Uterus (tissue), 2 donors: Measurements from ENCODE around the gene CD300E.

Experiments used
- POLR2A ChIP-seq, 2 donors: fragments of 450-650 bp; IDR thresholded peaks; one replicate each; pipeline ENCODE4 v1.6.1; 2016; ENCODE audit warnings: antibody characterized with exemption in 2 of 2, mild to moderate bottlenecking in 1 of 2, moderate library complexity in 1 of 2
- TF ChIP-seq, protein P1 (sequence below), 4 experiments: fragments of 200-600 bp in 2 of 4; fragments of 450-650 bp in 2 of 4; sonication (generic) in 2 of 4; IDR thresholded peaks; one replicate each; pipeline ENCODE4 v1.5.1; 2016 to 2019; ENCODE audit warnings: antibody characterized with exemption in 4 of 4, mild to moderate bottlenecking in 2 of 4, moderate library complexity in 1 of 4

DNA sequence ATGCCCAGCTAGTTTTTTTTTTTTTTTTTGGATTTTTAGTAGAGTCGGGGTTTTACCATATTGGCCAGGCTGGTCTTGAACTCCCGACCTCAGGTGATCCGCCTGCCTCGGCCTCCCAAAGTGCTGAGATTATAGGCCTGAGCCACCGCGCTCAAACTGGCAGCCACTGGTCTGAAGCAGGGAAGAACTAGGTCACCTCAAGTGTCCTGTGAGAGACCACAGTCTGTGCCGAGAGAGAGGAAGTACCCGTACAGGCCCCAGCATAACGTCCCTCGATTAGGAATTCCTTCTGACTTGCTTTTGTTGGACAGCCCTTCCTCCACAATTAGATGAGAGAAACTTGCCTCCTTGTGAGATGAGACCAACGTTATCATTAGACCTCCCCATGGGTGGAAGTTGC is 13.7 kb upstream of the CD300E start:
- no peak for TF ChIP-seq POLR2A (IDR thresholded peaks at IDR 0.05)
- TF ChIP-seq, protein P1, sequence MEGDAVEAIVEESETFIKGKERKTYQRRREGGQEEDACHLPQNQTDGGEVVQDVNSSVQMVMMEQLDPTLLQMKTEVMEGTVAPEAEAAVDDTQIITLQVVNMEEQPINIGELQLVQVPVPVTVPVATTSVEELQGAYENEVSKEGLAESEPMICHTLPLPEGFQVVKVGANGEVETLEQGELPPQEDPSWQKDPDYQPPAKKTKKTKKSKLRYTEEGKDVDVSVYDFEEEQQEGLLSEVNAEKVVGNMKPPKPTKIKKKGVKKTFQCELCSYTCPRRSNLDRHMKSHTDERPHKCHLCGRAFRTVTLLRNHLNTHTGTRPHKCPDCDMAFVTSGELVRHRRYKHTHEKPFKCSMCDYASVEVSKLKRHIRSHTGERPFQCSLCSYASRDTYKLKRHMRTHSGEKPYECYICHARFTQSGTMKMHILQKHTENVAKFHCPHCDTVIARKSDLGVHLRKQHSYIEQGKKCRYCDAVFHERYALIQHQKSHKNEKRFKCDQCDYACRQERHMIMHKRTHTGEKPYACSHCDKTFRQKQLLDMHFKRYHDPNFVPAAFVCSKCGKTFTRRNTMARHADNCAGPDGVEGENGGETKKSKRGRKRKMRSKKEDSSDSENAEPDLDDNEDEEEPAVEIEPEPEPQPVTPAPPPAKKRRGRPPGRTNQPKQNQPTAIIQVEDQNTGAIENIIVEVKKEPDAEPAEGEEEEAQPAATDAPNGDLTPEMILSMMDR (IDR thresholded peaks at IDR 0.05) = no peak
